Inflammatory macrophage treated with lipopolysaccharide for 1 hour (primary cell): ENCODE results near the gene TMEM218.

ENCODE experiments used
- DNase-seq, 2 donors: peaks; one replicate each; pipeline ENCODE4 v3.0.0-alpha.2; 2020 to 2022

Gene TMEM218

DNA sequence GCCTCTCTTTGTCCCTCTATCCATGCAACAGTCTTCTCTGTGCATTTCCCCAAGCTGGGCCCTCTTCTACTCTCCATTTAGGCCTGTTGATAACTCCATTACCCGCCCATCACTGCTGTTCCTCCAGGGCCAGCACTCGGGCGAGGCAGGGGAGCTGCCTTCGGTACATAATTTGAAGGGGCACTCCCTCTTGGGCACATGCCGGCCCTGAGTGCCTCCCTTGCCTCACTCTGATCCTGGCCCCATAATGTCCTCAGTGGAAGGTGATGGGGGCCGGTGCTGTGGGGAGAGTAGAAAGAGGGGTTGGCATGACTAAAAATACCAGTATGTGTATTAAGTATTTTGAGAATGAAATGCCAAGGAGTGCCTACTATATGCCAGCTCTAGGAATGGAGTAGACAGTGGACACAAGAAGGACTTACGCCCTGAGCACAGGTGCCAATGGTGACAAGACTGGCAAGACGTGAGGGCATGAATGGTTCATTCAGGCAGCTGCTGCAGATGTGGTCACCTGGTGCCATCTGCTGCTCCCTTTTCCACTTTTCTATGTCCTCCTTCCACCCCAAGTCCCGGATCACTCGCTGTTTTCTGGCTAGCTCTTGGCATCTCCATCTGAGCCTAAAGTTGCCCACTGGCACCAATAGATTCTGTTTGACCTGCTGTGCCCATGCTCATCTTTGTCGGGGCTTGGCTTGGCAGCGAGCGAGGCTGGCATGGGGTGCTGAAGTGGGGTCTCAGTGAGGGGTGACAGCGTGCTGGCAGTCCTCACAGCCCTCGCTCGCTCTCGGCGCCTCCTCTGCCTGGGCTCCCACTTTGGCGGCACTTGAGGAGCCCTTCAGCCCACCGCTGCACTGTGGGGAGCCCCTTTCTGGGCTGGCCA lies 22.6 kb downstream of the TMEM218 start:
- DNase-seq = no peak

- no peak for DNase-seq
These were observed 23.3 kb downstream of the TMEM218 start for GRCh38 chr11:125088123-125088522.

- no peak for DNase-seq
These were observed 24.7 kb downstream of the TMEM218 start for GRCh38 chr11:125086633-125087296.

- DNase-seq = no peak
These were observed 25.9 kb downstream of the TMEM218 start for GRCh38 chr11:125085301-125086081.

DNA sequence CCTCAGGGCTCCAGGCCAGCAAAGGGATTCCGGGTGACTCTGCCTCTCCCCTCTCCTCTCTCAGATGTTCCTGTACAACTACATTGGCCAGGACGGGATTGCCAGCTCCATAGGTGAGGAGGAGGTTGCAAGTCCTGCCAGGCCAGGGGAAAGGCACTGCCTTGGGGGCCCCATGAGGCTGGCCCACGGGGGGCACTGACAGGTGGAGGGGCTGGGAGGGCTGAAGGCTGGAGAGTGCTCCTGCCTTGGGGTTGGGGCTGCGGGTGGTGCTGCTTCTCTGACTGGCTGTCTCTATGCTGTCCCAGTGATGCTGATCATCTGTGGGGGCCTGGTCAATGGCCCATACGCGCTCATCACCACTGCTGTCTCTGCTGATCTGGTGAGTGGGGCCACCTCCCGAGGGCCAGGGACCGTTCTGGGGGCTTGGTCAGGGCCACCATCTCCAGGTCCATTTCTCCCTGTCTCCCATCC lies 26.6 kb downstream of the TMEM218 start:
- DNase-seq = no peak

DNA sequence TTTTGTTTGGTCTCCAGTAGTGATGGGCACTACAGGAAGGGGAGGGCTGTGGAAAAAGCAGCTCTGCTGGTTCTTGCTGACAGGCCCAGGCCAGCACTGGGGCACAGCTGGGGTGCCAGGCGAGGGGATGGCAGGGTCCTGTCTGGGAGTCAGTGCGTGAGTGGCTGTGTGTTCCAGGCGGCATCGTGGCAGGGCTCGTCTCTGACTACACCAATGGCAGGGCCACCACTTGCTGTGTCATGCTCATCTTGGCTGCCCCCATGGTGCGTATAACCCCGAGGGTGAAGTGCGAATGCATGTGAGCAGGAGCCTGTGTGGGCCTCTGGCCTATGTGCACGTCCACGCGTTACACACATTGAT lies 27.4 kb downstream of the TMEM218 start:
- DNase-seq = no peak

GRCh38 chr11:125083312-125084056 lies 27.9 kb downstream of the TMEM218 start:
- DNase-seq = no peak

DNA sequence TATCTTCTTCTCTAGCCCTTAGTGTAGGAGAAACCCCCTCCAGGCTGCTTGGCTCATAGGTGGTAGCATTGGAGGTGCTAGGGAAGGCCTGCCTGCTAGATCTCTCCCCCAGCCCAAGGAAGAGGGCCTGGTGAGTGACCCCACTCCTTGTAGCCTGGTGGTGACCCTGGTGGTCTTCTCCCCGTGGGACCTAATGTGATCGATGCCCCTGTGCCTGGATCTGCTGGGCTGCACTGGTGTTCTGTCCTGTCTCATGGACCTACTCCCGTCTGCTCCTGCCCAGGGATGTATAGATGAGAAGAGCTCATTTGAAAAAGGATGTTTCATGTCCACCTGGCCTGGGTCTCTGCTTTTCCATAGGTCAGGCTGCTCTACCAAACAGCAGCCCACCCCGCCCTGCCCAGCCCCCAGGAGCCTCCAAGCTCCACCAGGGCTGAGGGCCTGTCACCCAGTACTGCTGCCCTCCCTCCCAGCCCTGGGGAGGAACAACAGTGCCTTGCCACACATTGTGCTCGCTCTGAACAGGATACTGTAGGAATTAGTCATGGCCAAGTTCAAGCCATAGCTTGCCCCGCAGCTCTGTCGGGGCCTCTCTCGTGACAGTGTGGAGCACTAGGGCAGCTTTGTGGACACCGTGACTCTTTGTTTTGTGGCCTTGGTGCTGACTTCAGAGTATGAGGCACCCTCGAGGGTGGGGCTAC lies 28.7 kb downstream of the TMEM218 start:
- DNase-seq = no peak

DNA sequence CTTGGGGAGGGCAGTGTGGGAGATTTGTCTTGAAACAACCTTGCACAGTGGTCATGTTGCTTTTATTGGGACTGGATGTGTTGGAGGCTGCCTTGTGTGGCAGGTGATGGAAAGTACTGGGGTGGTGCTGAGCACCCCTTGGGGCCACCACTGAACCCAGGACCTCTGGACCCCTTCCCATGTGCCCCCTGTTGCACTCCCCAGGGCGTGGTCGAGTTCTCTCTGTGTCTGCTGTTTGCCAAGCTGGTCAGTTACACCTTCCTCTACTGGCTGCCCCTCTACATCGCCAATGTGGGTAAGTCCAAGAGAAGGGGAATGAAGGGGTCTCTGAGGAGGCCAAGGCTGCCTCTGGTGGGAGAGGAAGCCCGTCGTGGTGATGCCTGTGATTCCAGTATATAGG lies 29.4 kb downstream of the TMEM218 start:
- DNase-seq = no peak

GRCh38 chr11:125081098-125081798 lies 30.2 kb downstream of the TMEM218 start:
- DNase-seq = no peak

DNA sequence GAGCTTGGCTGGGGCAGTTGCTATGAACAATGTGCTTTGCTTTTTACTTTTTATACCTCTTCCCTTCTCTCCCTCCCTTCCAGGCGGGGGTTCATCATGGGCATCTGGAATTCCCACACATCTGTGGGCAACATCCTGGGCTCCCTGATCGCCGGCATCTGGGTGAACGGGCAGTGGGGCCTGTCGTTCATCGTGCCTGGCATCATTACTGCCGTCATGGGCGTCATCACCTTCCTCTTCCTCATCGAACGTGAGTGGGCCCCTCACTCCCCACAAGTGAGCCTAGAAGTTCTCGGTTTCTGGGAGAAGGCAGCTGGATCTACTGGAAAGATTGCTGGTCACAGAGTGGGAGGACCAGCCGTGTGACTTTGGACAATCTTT lies 30.9 kb downstream of the TMEM218 start:
- DNase-seq = no peak

DNA sequence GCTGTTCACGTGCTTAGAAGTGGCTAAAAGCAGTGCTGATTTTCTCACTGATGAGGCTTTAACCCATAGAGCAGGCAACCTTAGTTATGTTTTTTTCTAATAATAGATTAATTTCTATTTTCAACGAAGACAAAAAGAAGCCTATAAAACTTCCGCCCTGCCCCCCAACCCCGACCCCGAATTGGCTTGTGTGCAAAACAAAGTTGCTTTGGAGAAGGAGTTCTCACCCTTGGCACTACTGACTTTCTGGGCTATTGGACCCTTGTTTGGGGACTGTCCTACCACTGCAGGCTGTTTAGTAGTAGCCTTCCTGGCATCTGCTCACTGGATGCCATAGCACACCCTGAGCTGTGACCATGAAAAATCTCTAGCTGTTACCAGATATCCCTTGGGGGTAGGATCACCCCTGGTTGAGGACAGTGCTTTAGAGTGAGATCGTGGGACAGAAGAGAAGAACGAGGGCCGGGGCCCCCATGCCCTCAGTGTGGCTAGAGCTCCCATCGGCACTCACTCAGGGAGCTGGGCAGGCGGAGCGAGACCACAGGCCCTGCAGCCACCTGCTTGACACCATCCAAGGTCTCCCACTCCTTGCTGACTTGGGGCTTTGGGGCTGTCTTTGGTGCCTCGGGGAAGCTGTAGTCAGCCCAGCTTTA lies 31.4 kb downstream of the TMEM218 start:
- no peak for DNase-seq

GRCh38 chr11:125079151-125079877 lies 32.1 kb downstream of the TMEM218 start:
- DNase-seq = peak in 1 of 2 donors; percentile 63

- no peak for DNase-seq
These were observed 32.8 kb downstream of the TMEM218 start for GRCh38 chr11:125078516-125079140.

GRCh38 chr11:125078016-125078415 lies 33.4 kb downstream of the TMEM218 start:
- DNase-seq = no peak

DNA sequence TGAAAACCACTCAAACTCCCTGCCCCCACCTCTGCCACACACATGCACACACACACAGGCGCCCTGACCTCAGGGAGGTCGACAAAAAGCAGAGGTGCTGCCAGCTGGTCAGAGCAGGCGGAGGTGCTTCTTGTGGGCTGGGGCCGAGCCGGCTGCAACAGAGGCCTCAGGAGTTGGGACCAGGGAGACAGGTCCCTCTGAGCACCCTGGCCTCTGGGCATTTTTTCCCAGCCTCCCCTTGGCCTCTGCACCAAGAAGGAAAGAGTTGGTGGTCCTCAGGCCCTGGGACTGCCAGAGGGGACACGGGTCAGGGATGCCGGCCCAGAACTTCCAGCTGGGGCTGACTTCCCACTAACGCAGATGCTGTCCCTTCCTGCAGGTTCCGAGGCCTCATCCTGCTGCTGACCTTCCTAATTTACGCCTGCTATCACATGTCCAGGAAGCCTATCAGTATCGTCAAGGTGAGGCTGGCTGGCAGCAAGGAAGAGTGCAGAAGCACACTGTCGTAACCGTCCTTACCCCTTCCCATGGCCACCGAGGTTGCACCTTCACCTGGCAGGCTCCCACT lies 35.0 kb downstream of the TMEM218 start:
- DNase-seq = no peak

DNA sequence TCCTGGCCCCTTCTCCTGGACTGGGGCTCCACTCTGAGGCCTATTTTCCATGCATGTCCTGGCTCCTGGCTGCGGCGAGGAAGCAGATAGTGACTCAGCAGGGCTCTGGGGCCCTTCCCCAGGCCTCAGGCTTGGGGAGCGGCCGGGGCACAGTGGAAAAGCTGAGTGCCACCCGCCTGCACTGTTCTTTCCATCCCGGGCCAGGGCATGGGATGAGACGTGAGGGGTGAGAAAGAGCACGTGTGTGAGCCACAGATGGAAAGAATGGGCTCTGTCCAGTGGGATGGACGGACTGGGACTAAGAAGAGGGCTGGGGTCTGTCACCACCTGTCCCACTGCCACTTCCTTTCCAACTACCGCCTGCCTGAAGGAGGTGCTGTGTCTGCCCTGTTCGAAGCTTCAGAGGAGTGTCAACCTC lies 35.5 kb downstream of the TMEM218 start:
- no peak for DNase-seq

- DNase-seq = no peak
These were observed 36.2 kb downstream of the TMEM218 start for GRCh38 chr11:125075242-125075625.

GRCh38 chr11:125074511-125075241 lies 36.8 kb downstream of the TMEM218 start:
- DNase-seq = no peak
